Activated CD4-positive, alpha-beta T cell treated with anti-CD3 and anti-CD28 coated beads, Interleukin-10, Interleukin-2, amounts not matched to agents 100 ng/mL and 50 ng/mL, durations not matched to agents 16 hours and 8 hours (primary cell): Measurements from ENCODE around the gene SLC43A3.
"Not testable (repeated sequence)": the region's sequence is repeated elsewhere in the genome, so short reads cannot be mapped to it uniquely, and the experiment has no call there.

Experiments used
- DNase-seq: peaks from one replicate; pipeline ENCODE4 v3.0.0-alpha.2; 2020

Gene SLC43A3

DNA sequence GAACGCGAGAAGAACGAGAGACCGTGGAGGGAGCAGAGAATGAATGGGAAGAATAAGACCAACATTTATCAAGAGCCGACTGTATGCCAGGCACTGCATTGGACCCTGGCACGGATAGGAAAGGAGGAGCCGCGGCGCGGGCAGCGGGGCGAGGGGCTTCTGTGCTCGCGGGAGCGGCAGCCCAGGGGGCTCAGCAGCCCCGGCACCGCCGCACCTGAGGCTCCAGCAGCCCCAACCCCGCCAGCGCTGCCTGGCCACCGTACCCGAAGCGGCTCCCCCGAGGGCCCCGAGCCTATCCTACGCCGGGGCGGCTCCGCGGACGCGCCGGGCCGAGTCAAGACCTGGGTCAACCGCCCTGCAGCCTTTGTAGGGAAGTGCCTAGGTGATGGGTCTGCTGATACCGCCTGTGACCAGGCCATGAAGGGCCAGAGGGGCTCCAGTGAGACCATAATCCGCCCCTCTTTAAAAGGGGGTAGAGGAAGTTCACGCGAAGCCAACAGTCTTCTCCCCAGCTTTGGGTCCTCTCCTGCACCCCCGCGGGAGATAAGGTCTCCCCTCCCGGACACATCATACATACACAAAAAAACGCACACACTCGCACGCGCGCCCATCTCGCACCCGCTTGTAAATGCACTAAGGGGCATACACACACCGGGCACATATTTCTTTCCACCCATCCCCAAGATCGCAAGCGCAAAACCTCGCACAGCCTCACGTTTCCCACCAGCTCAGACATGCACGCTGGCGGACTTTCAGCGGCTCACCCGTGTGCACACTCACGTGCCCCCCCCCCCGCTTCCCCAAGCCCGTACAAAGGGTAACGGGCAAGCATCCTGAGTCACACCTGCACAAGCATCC is 32.5 kb upstream of the SLC43A3 start:
- DNase-seq = no peak

DNA sequence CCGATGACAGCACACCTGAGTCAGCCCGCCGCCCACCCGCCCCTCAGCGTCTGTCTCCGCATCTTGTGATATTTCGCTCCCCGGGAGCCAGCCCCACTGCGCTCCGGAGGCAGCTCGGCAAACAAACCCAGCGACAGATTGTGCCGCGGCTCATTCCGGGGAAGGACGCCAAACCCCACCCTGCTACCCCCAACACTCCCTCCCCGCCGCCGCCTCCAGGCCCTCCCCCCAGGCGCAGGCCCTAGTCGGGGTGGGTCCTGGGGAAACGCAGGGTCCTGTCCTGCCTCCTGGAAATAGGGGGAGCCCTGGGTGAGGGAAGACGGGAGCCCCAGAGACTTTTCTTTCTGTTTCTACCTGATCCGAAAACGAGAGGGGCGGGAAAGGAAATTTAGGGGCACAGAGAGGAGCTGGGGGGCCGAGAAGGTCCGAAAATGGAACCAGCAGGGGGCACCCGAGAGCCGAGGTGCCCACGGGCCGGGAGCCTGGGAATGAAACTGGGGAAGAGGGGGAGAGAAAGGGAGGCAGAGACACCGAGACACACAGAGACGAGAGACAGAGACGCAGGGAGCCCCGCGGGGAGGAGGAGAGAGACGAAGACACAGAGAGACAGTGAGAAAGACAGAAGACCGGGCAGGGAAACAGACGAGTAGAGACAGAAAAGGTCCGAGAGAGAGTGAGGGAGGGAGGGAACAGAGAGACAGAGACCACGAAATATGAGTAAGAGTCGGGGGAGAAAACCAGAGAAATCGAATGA is 31.7 kb upstream of the SLC43A3 start:
- peak; percentile 38 for DNase-seq

DNA sequence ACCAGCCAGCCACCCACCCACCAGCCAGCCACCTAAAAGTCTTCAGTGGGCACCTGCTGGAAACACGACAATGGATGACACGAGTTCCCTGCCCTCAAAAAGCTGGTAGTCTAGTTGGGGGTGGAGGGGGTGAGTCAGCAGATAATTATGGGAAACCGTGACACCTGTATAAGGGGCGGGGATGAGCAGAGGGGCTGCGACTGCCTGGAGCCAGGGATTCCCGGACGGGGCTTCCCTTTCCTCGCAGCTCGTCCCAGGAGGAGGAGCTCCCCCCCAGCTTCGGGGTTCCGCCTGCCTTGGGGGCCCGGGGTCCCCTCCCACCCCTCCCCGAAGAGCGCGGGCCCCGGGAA is 31.1 kb upstream of the SLC43A3 start:
- DNase-seq = no peak

GRCh38 chr11:57457643-57458023 is 30.7 kb upstream of the SLC43A3 start:
- DNase-seq = no peak

DNA sequence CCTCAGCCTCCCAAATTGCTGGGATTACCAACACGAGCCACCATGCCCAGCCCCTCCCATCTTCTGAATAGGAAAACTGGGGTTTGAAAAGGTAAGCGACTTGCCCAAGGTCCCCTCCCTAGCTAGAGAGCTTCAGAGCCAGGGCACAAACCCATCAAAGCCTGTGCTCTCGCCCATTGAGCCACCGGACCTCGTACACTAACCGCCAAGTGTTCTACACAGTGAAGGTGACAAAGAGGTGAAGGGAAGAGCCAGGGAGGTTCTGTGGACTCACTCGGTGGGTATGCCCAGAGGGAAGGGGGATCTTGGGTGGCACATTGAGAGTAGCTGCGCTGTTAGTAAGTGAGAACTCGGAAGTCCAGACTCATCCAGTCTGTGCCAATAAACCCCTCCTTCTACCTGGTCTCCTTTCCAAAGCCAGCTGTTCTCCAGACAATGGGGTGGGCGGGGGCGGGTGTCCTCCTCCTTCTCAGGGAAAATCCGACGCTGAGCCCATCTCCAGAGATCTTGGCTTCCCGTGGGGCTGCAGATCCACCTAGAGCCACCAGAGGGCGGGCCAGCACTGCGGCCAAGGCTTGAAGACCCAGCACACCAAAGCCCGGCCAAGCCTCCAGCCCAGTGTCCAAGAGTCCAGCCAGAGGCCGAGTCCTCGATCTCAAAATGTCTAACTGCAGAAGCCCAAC is 30.2 kb upstream of the SLC43A3 start:
- DNase-seq = peak; percentile 77

GRCh38 chr11:57453543-57454177 is 26.7 kb upstream of the SLC43A3 start:
- no peak for DNase-seq

- DNase-seq = no peak
These were observed 19.1 kb upstream of the SLC43A3 start for GRCh38 chr11:57446055-57446454.

- not testable (repeated sequence) for DNase-seq
These were observed 18.1 kb upstream of the SLC43A3 start for GRCh38 chr11:57445122-57445394.

GRCh38 chr11:57444362-57445121 is 17.6 kb upstream of the SLC43A3 start:
- no peak for DNase-seq

- no peak for DNase-seq
These were observed 14.0 kb upstream of the SLC43A3 start for GRCh38 chr11:57440744-57441414.

GRCh38 chr11:57439786-57440185 is 12.9 kb upstream of the SLC43A3 start:
- no peak for DNase-seq

- no peak for DNase-seq
These were observed 11.7 kb upstream of the SLC43A3 start for GRCh38 chr11:57438345-57439285.

DNA sequence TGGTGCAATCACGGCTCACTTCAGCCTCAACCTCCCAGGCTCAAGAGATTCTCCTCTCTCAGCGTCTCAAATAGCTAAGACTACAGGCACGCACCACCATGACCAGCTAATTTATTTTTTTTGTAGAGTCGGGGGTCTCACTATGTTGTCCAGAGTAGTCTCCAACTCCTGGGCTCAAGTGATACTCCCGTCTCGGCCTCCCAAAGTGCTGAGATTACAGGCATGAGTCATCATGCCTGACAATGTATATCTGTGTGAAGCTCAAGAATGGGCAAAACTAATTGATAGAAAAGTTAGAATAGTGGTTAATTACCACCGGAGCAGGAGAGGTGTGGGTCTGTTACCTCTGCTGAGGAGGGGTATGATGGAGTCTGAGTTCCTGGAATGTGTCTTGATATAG is 9.1 kb upstream of the SLC43A3 start:
- no peak for DNase-seq

- DNase-seq = no peak
These were observed 8.0 kb upstream of the SLC43A3 start for GRCh38 chr11:57434640-57435546.

DNA sequence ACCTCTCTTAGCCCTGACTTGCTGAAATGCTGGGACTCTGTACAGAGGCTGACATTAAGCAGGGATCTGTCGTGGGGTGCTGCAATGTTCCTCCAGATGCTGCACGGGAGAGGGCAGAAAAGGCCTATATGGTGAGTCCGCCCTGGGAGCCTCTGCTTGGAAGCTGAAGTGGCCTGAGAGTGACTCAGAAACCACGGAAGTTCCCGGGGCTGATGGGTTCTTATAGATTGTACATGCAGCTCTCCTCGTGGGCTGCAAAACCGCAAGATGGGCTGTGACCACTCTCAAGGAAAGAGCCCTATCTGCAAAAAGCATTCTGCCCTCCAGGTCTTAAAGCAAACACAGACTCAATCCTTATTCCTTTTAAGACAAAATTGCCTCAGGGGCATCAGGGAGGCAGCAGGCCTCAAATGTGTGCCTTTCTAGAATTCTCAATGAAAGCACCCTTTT is 5.8 kb upstream of the SLC43A3 start:
- DNase-seq = no peak

GRCh38 chr11:57432149-57432561 is 5.2 kb upstream of the SLC43A3 start:
- DNase-seq = no peak

GRCh38 chr11:57430952-57431351 is 4.0 kb upstream of the SLC43A3 start:
- no peak for DNase-seq

DNA sequence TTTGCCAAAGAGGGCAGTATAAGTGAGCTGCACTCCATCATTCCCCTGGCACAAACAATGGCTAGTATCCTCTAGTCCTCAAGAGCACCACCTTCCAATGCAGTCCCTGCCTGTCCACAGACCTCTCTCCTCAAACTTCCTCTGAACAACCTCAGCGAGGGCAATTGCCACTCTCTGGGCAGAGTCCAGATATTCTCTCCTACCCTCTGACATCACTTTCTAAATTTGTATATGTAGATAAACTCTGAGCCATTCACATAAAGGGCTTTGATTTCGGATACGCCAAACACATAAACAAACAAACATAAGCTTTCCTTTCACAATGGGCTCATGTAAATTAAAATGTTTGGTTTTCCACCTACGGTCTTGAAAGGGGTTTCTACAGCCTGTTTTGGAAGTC is 3.0 kb upstream of the SLC43A3 start:
- no peak for DNase-seq

GRCh38 chr11:57428643-57429042 is 1.7 kb upstream of the SLC43A3 start:
- no peak for DNase-seq

GRCh38 chr11:57427727-57428082 is 784 bp upstream of the SLC43A3 start:
- DNase-seq = no peak
